GM10266 (cell line): Measurements from ENCODE around the gene TRAPPC12.

Experiments used
- DNase-seq: peaks from one replicate; pipeline ENCODE4 v3.0.0; 2012; ENCODE audit errors: extremely low spot score
- CTCF ChIP-seq: IDR thresholded peaks from 2 replicates; pipeline ENCODE4 v1.5.1; 2012; ENCODE audit warnings: mild to moderate bottlenecking, low read depth; ENCODE audit not compliant: control insufficient read depth, insufficient read depth; ENCODE audit errors: missing control alignments

The TRAPPC12 gene

GRCh38 chr2:3465844-3466481 is 86.5 kb downstream of the TRAPPC12 start:
- DNase-seq: no peak

GRCh38 chr2:3466482-3466863 is 87.0 kb downstream of the TRAPPC12 start:
- TF ChIP-seq CTCF: no peak
- DNase-seq: no peak

More at GRCh38 chr2:3465844-3466481, 86.5 kb downstream of the TRAPPC12 start:
- TF ChIP-seq CTCF: no peak

- DNase-seq: no peak
- no peak for TF ChIP-seq CTCF
Observed at GRCh38 chr2:3466966-3467365, 87.5 kb downstream of the TRAPPC12 start.

- no peak for DNase-seq
- TF ChIP-seq CTCF: no peak
Observed at GRCh38 chr2:3467654-3468053, 88.2 kb downstream of the TRAPPC12 start.

- DNase-seq: no peak
- no peak for TF ChIP-seq CTCF
Observed at GRCh38 chr2:3468296-3468988, 88.9 kb downstream of the TRAPPC12 start.

GRCh38 chr2:3469486-3469885 is 90.0 kb downstream of the TRAPPC12 start:
- TF ChIP-seq CTCF: no peak
- no peak for DNase-seq

GRCh38 chr2:3470166-3470651 is 90.7 kb downstream of the TRAPPC12 start:
- DNase-seq: no peak
- no peak for TF ChIP-seq CTCF
